Right lobe of liver (tissue), 6 donors: ENCODE results near the gene PRSS8. TPM values are rescaled to one million over a fixed set of nuclear protein-coding genes. Genes with fewer than 3 reads are reported as not detected.
A peak's percentile ranks its signal among the peaks of the same experiment; 100 is the strongest.

ENCODE experiments used
- ATAC-seq, 4 donors: fragments of 200-7000 bp; cut with Tn5 transposase; one replicate each; pipeline ENCODE4 v1.9.1; 2020; ENCODE audit warnings: mild to moderate bottlenecking in 4 of 4, moderate library complexity in 4 of 4
- DNase-seq, 3 donors: peaks; one replicate each; pipeline ENCODE4 v3.0.0-alpha.2; 2020
- H3K27ac ChIP-seq, 3 donors: fragments of 200-600 bp; one replicate each; pipeline ENCODE4 v1.8.0; 2022
- H3K27me3 ChIP-seq, 2 donors: fragments of 200-600 bp; one replicate each; pipeline ENCODE4 v1.8.0; 2022
- H3K36me3 ChIP-seq, 4 donors: fragments of 200-600 bp; sonication (generic) in 1 of 4; one replicate each; pipeline versions ENCODE4 v1.5.1 to v1.8.0; 2017 to 2022; ENCODE audit warnings: control low read depth in 1 of 4
- H3K4me1 ChIP-seq, 4 donors: fragments of 200-600 bp; sonication (generic) in 1 of 4; one replicate each; pipeline versions ENCODE4 v1.5.1 to v1.8.0; 2017 to 2022; ENCODE audit warnings: control low read depth in 1 of 4
- H3K4me3 ChIP-seq, 3 donors: fragments of 200-600 bp; one replicate each; pipeline ENCODE4 v1.8.0; 2022
- H3K9me3 ChIP-seq, 4 donors: fragments of 200-600 bp; sonication (generic) in 1 of 4; one replicate each; pipeline versions ENCODE4 v1.5.1 to v1.8.0; 2017 to 2022; ENCODE audit warnings: control low read depth in 1 of 4
- POLR2A ChIP-seq: fragments of 450-650 bp; IDR thresholded peaks from one replicate; pipeline ENCODE4 v1.6.1; 2017; ENCODE audit warnings: antibody characterized with exemption, mild to moderate bottlenecking
- WGBS: methylation state at CpG from one replicate; pipeline ENCODE4 v1.1.6; 2018; ENCODE audit warnings: low coverage, low lambda C conversion rate; ENCODE audit not compliant: insufficient coverage; ENCODE audit errors: missing lambda C conversion rate; 5-methylcytosine and 5-hydroxymethylcytosine counted together
- intact Hi-C, 2 donors: fragments of 100-400 bp; cut with DNase I; formaldehyde crosslinking; loops; one replicate each; pipeline versions ENCODE4 v1.11.2 to v1.14.1; 2022
- total RNA-seq, 6 experiments: library from RNA; depleted of rRNA in 2 of 6; stranded (reverse); fragments of >200 nt in 2 of 6; fragmentation: NEBNext Ultra II Directional in 3 of 6; extraction: Animal tissue kit (Norgen Biotek cat#: 25700) in 3 of 6; gene quantifications; one replicate each; pipeline versions ENCODE4 v1.1.0 to v1.2.4, GENCODE V29; 2016 to 2023
- TF ChIP-seq, protein P1 (sequence below), 4 donors: fragments of 200-600 bp in 3 of 4; fragments of 450-650 bp in 1 of 4; IDR thresholded peaks; one replicate each; pipeline versions ENCODE4 v1.5.1 to v1.8.0; 2016 to 2022; ENCODE audit warnings: antibody characterized with exemption in 4 of 4, mild to moderate bottlenecking in 2 of 4
- donor health status: DM: no; HTN: yes; CAD: no.
- donor health status: DM: no; HTN: no; CAD: no.
- donor health status: DM: no; HTN: no; CAD: no.
- donor health status: DM: no; HTN: yes; CAD: no.
- donor health status: DM: no; HTN: yes; CAD: no.

PRSS8 gene
- total RNA-seq, 6 experiments from 2014 or later = 5.6 to 20.0 (median 13.1) TPM

DNA sequence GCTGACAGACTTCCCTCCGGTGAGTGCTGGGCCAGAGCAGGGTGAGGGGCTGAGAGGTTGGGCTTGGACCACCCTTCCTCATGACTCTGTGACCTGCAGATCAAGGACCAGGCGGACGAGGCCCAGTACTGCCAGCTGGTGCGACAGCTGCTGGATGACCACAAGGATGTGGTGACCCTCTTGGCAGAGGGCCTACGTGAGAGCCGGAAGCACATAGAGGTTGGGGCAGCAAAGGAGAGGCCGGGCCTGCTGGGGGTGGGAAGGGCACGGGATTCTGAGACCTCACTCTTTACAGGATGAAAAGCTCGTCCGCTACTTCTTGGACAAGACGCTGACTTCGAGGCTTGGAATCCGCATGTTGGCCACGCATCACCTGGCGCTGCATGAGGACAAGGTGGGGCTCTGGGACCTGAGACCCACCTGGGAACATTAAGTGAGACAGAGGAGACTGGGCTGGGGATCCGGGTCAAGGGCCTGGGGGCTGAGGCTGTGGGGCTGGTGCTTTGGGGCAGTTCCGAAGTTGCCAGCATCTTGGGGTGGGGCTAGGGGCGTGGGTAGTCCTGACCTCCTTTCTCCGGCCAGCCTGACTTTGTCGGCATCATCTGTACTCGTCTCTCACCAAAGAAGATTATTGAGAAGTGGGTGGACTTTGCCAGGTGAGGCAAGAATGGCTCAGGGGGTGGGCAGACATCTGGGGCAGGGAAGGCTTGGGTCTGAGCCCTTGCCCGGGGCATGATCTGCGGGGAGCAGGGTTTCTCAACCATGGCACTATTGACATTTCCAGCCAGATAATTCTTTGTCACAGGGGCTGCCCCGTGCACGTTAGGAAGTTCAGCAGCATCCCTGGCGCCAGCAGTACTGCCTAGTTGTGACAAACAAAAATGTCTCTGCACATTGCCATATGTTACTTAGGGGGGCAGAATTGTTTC, 25.2 kb downstream of the PRSS8 start:
- Histone ChIP-seq H3K36me3 (peaks cover 0 to 14% (median 1%) of the 10 kb centered on the region in 4 donors), H3K27me3 (no peaks in the 10 kb centered on the region), H3K27ac (peak overlapping the region in 1 of 3 donors; percentile 74), H3K4me1 (peaks cover 0 to 69% (median 25%) of the 10 kb centered on the region in 4 donors), H3K4me3 (no peak overlapping the region), H3K9me3 (no peaks in the 10 kb centered on the region)
- peak; percentile 51 to 77 (median 68) for DNase-seq
- TF ChIP-seq, protein P1, sequence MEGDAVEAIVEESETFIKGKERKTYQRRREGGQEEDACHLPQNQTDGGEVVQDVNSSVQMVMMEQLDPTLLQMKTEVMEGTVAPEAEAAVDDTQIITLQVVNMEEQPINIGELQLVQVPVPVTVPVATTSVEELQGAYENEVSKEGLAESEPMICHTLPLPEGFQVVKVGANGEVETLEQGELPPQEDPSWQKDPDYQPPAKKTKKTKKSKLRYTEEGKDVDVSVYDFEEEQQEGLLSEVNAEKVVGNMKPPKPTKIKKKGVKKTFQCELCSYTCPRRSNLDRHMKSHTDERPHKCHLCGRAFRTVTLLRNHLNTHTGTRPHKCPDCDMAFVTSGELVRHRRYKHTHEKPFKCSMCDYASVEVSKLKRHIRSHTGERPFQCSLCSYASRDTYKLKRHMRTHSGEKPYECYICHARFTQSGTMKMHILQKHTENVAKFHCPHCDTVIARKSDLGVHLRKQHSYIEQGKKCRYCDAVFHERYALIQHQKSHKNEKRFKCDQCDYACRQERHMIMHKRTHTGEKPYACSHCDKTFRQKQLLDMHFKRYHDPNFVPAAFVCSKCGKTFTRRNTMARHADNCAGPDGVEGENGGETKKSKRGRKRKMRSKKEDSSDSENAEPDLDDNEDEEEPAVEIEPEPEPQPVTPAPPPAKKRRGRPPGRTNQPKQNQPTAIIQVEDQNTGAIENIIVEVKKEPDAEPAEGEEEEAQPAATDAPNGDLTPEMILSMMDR (IDR thresholded peaks at IDR 0.05) = no peak
- TF ChIP-seq POLR2A = no peak
- WGBS = 70% methylated on average over 7 of the region's 26 CpGs
- peak in 2 of 4 donors; percentile 29 to 47 for ATAC-seq
- intact Hi-C loops = no loop called here

DNA sequence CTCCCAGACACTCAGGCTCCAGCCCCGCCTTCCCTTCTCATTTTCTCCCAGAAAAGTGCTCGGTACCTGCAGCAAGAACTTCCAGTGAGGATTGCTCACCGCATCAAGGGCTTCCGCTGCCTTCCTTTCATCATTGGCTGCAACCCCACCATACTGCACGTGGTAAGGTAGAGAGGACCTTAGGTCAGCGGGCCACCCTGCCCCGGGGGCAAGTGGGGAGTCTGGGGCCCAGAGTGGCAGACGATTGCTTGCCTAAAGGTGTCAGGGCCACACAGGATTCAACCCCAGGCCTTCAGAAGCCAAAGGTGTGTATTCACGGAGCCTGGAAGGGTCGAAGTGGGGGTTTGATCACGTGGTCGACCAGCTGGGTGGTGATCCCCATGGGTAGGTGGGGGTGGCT, 25.9 kb downstream of the PRSS8 start:
- H3K4me1 ChIP-seq = peaks cover 0 to 65% (median 23%) of the 10 kb centered on the region in 4 donors
- H3K4me3 ChIP-seq = no peak overlapping the region
- peak overlapping the region in 1 of 3 donors; percentile 74 for H3K27ac ChIP-seq
- ATAC-seq (no peak), DNase-seq (no peak)
- TF ChIP-seq, protein P1 (IDR thresholded peaks at IDR 0.05) = no peak
- TF ChIP-seq POLR2A = no peak
- H3K27me3 ChIP-seq = no peaks in the 10 kb centered on the region
- whole genome bisulfite sequencing = 76% methylated on average over 5 of the region's 12 CpGs
- peaks cover 0 to 14% (median 1%) of the 10 kb centered on the region in 4 donors for H3K36me3 ChIP-seq
- intact Hi-C loops = no loop called here
- H3K9me3 ChIP-seq = no peaks in the 10 kb centered on the region

DNA sequence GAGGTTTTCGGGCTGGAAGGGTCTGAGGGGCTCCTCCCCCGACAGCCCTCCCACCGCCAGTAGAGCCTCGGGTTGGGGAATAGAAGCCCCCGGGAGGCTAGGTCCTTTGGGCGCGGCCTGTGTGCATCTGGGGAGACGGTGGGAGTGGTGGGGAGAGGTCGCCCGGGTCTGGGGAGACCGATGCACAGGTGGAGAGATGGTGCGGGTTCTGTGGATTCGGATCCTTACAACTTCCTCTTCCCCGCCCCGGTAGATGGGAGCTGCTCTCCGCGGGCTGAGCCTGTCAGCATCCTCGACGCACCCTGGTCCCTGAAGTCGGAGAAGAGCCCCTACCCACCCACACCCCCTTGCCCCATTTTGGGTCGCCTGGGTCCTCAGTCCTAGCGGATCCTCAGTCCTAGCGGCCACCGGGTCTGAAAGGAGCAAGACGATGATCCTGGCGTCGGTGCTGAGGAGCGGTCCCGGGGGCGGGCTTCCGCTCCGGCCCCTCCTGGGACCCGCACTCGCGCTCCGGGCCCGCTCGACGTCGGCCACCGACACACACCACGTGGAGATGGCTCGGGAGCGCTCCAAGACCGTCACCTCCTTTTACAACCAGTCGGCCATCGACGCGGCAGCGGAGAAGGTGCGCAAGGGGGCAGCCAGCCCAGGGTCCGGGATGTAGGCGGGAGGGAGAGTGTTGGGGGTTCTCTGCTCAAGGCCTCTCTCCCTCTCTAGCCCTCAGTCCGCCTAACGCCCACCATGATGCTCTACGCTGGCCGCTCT, 26.6 kb downstream of the PRSS8 start:
- no peak for ATAC-seq
- Histone ChIP-seq H3K27me3 (no peaks in the 10 kb centered on the region), H3K27ac (peak overlapping the region; percentile 90 to 96 (median 91)), H3K9me3 (no peaks in the 10 kb centered on the region), H3K4me1 (peaks cover 0 to 59% (median 20%) of the 10 kb centered on the region in 4 donors), H3K36me3 (peaks cover 0 to 14% (median 1%) of the 10 kb centered on the region in 4 donors), H3K4me3 (peak overlapping the region; percentile 70 to 97 (median 95))
- intact Hi-C loops = no loop called here
- 44% methylated on average over 5 of the region's 57 CpGs for WGBS
- no peak for DNase-seq
- no peak for TF ChIP-seq POLR2A

DNA sequence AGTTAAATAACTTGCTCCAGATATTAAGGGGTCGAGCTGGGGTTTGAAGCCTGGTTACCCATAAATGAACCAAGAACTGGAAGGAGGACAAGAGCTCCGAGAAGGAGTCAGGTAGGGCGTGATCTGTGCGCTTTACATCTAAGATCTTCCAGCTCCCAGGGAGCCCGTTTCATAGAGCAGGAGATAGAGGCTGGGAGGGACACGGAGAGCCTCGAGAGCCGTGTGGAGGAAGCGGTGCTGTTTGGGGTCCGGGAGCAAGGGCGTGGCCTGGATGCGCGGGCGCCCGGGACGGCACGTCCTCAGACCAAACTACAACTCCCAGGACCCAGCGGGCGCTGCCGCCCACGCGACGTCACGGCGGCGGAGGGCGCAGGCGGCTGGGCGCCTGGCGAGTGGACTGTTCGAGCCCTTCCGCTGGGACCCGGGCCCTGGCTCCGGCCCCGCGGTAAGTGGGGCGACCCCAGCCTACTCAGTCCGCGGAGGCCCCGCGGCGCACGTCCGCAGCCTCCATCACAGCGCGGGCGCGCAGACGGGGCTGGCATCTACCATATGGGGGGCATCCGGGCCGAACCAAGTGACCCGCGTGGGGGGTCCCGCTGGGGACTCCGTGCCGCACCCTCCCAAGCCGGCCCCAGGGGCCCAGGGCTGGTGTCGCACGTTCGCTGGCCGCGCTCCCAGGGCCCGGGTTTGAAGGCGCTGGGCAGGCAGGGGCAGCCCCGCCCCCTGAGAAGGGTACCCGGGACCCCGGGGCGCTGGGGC, 27.3 kb downstream of the PRSS8 start, which contains the start of gene BCKDK:
Gene BCKDK (plus strand): TSS at position 352 of the 759 bp plus-strand sequence. CDS start 838 bp downstream, outside the sequence.
- peak; percentile 65 to 74 (median 71) for ATAC-seq
- 42% methylated on average over 6 of the region's 68 CpGs for WGBS
- peaks cover 0 to 51% (median 15%) of the 10 kb centered on the region in 4 donors for H3K4me1 ChIP-seq
- TF ChIP-seq, protein P1 (IDR thresholded peaks at IDR 0.05) = no peak
- peak; percentile 67 for TF ChIP-seq POLR2A
- peak within 1 kb of the TSS; percentile 90 to 96 (median 91) for H3K27ac ChIP-seq
- intact Hi-C loops = no loop called here
- H3K36me3 ChIP-seq = peaks cover 0 to 14% (median 1%) of the 10 kb centered on the region in 4 donors
- H3K27me3 ChIP-seq = no peaks in the 10 kb centered on the region
- H3K9me3 ChIP-seq = no peaks in the 10 kb centered on the region
- peak; percentile 79 to 85 (median 82) for DNase-seq
- peak within 1 kb of the TSS; percentile 70 to 97 (median 95) for H3K4me3 ChIP-seq
